ENCODE results near the gene LIPC.

DNA sequence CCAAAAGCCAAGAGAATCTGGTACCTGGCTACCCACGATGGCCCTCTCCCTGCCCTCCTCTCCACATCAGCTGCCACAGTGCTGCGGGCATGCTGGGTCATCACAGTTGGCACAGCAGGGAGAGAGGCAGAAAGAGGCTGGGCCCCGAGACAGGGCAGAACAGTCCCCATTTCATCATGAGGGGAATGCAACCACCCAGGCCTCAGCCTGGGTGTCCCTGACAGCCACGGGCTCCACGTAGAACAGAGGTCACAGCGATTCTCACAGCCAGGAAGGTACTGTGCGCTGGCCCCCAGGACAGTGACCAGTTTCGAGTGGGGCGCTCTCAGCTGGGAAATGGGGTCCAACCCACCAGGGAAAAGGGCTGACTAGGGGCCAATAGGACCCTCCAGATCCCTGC is 6.3 kb downstream of the LIPC start:
- no peak for TF ChIP-seq CTCF (IDR thresholded peaks at IDR 0.05; ENCODE audit: borderline replicate concordance, extremely low read depth, low read length, poor library complexity, severe bottlenecking)
- TF ChIP-seq EZH2 (IDR thresholded peaks at IDR 0.05; ENCODE audit: borderline replicate concordance, low read depth, low read length, severe bottlenecking): no peak

All from DND-41 (cell line).